ENCODE measurements around the gene TBC1D1. TPM values are rescaled to one million over a fixed set of nuclear protein-coding genes. Genes with fewer than 3 reads are reported as not detected.
A peak's percentile ranks its signal among the peaks of the same experiment; 100 is the strongest.

TBC1D1 gene
- total RNA-seq, 1 donor from 2014 or later, result 58.5 TPM

DNA sequence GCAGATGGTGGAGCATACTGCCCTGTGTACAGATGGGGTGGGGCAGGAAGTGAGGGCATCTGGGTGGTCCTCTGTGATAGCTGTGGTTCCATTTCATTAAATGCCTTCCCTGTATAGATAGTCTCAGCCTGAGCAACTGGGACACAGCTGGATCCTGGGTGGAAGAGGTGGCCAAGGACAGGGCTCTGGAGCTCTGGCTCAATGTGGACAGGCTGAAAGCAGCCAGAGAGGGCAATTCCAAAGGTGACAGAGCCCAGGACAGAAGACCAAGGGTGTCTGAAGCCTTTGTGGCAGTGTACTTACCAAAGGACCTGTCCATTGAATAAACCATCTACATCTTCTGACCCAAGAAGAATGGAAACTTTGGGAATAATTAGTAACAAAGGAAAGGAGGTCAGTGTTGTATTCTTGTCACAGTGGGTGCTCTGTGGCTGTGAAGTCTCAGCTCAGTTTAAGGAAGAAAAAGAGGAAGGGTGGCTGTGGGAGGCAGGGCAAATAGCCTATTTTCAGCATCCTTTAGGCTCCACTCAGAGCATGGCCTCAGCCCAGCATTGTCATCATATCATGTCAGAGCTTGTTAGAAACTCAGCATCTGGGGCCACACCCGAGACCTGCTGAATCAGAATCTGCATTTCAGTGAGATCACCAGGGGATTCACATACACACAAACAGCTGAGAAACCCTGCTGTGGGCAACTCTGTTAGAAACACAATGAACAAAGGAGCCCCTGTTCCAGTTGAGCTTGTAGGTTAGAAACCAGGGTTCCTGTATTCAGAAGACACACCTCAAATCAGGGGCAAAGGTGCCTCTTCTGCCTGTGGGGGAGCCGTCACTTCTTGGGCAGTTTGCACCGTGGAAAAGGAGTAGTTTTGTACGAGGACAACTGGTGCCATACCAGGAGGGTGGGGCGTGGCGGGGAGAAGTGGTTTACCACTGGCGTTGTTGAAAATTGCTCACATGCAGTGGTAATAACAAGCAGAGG is 237.9 kb downstream of the TBC1D1 start:
- H3K36me3 Mint-ChIP-seq (ENCODE audit: low read depth), result peaks cover 56% of the 10 kb centered on the region
- peak overlapping the region; percentile 84 for H3K27ac Mint-ChIP-seq
- peaks cover 61% of the 10 kb centered on the region for H3K4me1 Mint-ChIP-seq (ENCODE audit: low read depth)
- no peak overlapping the region for H3K4me3 Mint-ChIP-seq (ENCODE audit: low read depth)
- DNase-seq (ENCODE audit: low spot score), result peak; percentile 55
- intact Hi-C loops (cut with micrococcal nuclease), result no loop called here
- H3K9me3 Mint-ChIP-seq, result no peaks in the 10 kb centered on the region
- no peaks in the 10 kb centered on the region for H3K27me3 Mint-ChIP-seq (ENCODE audit: low read depth)

DNA sequence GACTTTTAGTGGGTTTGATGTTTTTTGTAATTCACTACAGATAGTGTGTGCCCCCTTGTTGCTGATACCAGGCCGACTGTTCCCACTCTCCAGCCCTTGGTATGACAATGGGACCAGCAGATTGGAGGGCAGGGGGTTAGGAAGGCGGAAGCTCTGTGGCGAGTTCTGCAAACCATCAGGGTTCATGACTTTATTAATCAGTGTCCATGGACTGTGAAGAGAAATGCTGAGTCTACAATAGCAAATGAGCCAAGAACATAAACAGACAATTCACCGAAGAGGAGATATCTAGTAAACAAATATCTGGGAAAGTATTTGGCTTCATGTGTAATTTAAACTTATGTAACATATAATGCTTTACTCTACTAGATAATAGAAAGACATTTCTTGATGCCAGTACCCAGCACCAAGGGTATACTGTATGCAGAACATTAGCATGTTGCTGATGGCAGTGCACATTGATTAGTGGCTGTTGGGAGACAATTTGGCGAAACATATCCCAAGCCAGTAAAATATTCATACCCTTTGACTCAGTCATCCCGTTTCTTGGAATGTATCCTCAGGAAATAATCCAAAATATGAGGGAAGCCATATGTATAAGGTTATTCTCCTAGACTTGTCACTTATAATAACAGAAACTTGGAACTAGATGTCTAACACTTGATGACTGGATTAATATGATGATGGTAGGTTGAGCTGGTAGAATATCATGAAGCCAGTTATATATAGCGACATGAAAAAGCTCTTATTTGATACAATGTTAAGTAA is 238.8 kb downstream of the TBC1D1 start:
- Mint-ChIP-seq H3K27ac (peak overlapping the region; percentile 84), H3K4me1 (ENCODE audit: low read depth) (peaks cover 62% of the 10 kb centered on the region), H3K4me3 (ENCODE audit: low read depth) (no peak overlapping the region), H3K36me3 (ENCODE audit: low read depth) (peaks cover 65% of the 10 kb centered on the region), H3K9me3 (no peaks in the 10 kb centered on the region), H3K27me3 (ENCODE audit: low read depth) (no peaks in the 10 kb centered on the region)
- intact Hi-C loops (cut with micrococcal nuclease), result loop anchor here (5.0 to 10.0 kb wide), 6 partner anchors 67 to 1805 kb away; partner anchors contain the start of genes PGM2 and TMEM156
- no peak for DNase-seq (ENCODE audit: low spot score)

DNA sequence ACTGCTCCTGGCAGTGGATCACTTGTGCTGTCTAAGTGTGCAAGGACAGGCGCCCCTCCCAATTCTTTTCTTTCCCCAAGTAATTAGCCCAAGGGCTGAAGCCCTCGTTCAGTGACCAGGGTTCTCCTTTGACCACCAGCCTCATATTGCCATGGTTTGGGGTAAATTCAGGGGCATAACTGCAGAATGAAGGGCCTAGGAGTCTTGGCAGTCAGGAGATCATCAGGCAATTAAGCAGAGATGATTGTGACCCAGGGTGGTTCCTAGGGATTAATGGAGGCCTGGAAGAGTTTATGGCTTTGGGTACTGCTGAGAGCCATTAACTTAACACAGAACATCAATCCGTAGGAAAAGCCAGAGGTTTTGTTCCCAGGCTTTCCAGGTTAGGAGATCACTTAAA is 240.0 kb downstream of the TBC1D1 start:
- DNase-seq (ENCODE audit: low spot score), result no peak
- Mint-ChIP-seq H3K27me3 (ENCODE audit: low read depth) (no peaks in the 10 kb centered on the region), H3K9me3 (no peaks in the 10 kb centered on the region), H3K27ac (peak overlapping the region; percentile 93), H3K36me3 (ENCODE audit: low read depth) (peaks cover 60% of the 10 kb centered on the region), H3K4me3 (ENCODE audit: low read depth) (no peak overlapping the region), H3K4me1 (ENCODE audit: low read depth) (peaks cover 60% of the 10 kb centered on the region)
- intact Hi-C loops (cut with micrococcal nuclease), result loop anchor here (1.0 to 10.0 kb wide), 10 partner anchors 46 to 1806 kb away; partner anchors contain the start of genes PGM2 and TMEM156

GRCh38 chr4:38131371-38132091 is 240.6 kb downstream of the TBC1D1 start:
- peaks cover 66% of the 10 kb centered on the region for H3K36me3 Mint-ChIP-seq (ENCODE audit: low read depth)

DNA sequence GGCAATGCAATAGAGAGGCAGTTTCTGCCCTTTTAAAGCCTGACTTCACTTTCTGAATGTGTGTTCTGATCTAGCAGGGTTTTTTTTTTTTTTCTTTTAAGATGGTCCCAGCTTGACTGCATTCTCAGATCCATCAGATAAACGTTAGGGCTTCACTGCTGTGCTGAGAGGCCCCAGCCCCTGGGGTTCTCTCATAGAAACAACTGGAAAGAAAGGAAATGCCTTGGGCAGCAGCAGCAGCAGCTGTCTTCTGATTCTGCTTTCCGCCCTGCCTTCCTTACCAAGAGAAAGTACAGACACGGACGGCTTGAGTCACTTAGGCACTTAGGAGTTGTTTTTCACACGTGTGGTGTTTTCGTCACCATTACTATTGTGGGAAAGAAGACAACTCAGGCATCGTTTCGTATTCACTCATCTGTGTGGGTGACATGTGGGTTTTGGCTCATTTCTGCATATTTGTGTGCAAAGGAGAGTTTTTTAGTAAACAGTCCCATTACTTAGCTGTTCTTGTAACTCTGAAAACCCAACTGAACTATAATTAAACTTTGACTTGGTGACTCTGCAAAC is 241.3 kb downstream of the TBC1D1 start:
- DNase-seq (ENCODE audit: low spot score), result peak; percentile 74
- Mint-ChIP-seq H3K27ac (peak overlapping the region; percentile 93), H3K4me1 (ENCODE audit: low read depth) (peaks cover 63% of the 10 kb centered on the region), H3K36me3 (ENCODE audit: low read depth) (peaks cover 70% of the 10 kb centered on the region), H3K4me3 (ENCODE audit: low read depth) (peak overlapping the region; percentile 2), H3K27me3 (ENCODE audit: low read depth) (no peaks in the 10 kb centered on the region), H3K9me3 (no peaks in the 10 kb centered on the region)
- intact Hi-C loops (cut with micrococcal nuclease), result loop anchor here (1.0 to 10.0 kb wide), 11 partner anchors 29 to 1807 kb away; partner anchors contain the start of genes PGM2 and TMEM156

More at GRCh38 chr4:38131371-38132091, 240.6 kb downstream of the TBC1D1 start:
- intact Hi-C loops (cut with micrococcal nuclease), result loop anchor here (1.0 to 10.0 kb wide), 15 partner anchors 30 to 1807 kb away; partner anchors contain the start of genes PGM2 and TMEM156
- H3K9me3 Mint-ChIP-seq, result no peaks in the 10 kb centered on the region
- no peaks in the 10 kb centered on the region for H3K27me3 Mint-ChIP-seq (ENCODE audit: low read depth)
- peak overlapping the region; percentile 61 for H3K4me3 Mint-ChIP-seq (ENCODE audit: low read depth)
- H3K4me1 Mint-ChIP-seq (ENCODE audit: low read depth), result peaks cover 63% of the 10 kb centered on the region
- peak overlapping the region; percentile 93 for H3K27ac Mint-ChIP-seq
- peak; percentile 73 for DNase-seq (ENCODE audit: low spot score)

DNA sequence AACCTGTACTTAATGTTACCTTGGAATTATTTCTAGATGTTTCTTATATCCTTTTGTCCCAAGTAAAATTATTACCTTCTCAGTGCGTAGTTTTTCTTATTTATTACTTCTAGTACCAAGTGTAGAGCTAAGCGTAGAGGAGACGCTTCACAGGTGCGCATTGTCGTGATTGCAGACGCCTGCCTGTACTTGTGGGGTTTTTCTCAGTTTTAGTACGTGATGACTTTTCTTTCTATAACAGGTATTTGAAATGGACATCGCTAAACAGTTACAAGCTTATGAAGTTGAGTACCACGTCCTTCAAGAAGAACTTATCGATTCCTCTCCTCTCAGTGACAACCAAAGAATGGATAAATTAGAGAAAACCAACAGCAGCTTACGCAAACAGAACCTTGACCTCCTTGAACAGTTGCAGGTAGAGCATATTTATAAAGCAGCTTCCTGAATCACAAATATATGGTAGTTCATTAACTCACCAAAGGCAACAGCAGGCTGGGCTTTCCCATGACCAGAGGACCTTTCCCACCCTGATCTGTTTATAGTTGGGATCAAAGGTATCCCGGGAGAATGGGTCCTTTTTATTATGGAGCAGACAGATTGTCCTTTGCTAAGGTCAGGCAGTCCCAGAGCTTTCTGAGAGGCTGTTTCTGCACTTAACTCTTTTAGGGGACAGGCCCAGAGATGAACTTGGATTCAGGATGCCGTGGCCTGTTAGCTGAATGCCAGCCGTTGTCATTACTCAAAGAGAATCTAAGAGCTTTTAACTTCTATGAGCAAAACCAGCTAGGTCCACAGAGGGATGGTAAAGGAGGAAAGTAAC is 242.2 kb downstream of the TBC1D1 start:
- no peak for DNase-seq (ENCODE audit: low spot score)
- Mint-ChIP-seq H3K9me3 (no peaks in the 10 kb centered on the region), H3K27ac (no peak overlapping the region), H3K4me3 (ENCODE audit: low read depth) (no peak overlapping the region), H3K27me3 (ENCODE audit: low read depth) (no peaks in the 10 kb centered on the region), H3K4me1 (ENCODE audit: low read depth) (peaks cover 59% of the 10 kb centered on the region), H3K36me3 (ENCODE audit: low read depth) (peaks cover 71% of the 10 kb centered on the region)
- intact Hi-C loops (cut with micrococcal nuclease), result loop anchor here (1.0 to 10.0 kb wide), 11 partner anchors 28 to 1808 kb away; partner anchors contain the start of genes PGM2 and TMEM156

- H3K27ac Mint-ChIP-seq, result no peak overlapping the region
- peaks cover 59% of the 10 kb centered on the region for H3K4me1 Mint-ChIP-seq (ENCODE audit: low read depth)
- no peaks in the 10 kb centered on the region for H3K9me3 Mint-ChIP-seq
- no peak overlapping the region for H3K4me3 Mint-ChIP-seq (ENCODE audit: low read depth)
- H3K27me3 Mint-ChIP-seq (ENCODE audit: low read depth), result no peaks in the 10 kb centered on the region
- H3K36me3 Mint-ChIP-seq (ENCODE audit: low read depth), result peaks cover 71% of the 10 kb centered on the region
- DNase-seq (ENCODE audit: low spot score), result no peak
- intact Hi-C loops (cut with micrococcal nuclease), result loop anchor here (5.0 to 10.0 kb wide), 6 partner anchors 72 to 1809 kb away; partner anchors contain the start of genes PGM2 and TMEM156
These were observed 243.0 kb downstream of the TBC1D1 start for GRCh38 chr4:38133711-38134480.

- no peak overlapping the region for H3K27ac Mint-ChIP-seq
- no peak overlapping the region for H3K4me3 Mint-ChIP-seq (ENCODE audit: low read depth)
- intact Hi-C loops (cut with micrococcal nuclease), result loop anchor here (10.0 kb wide), 3 partner anchors 320 to 1810 kb away; partner anchors contain the start of gene TMEM156
- H3K36me3 Mint-ChIP-seq (ENCODE audit: low read depth), result peaks cover 73% of the 10 kb centered on the region
- H3K27me3 Mint-ChIP-seq (ENCODE audit: low read depth), result no peaks in the 10 kb centered on the region
- H3K4me1 Mint-ChIP-seq (ENCODE audit: low read depth), result peaks cover 51% of the 10 kb centered on the region
- H3K9me3 Mint-ChIP-seq, result no peaks in the 10 kb centered on the region
- no peak for DNase-seq (ENCODE audit: low spot score)
These were observed 244.3 kb downstream of the TBC1D1 start for GRCh38 chr4:38135201-38135600.

DNA sequence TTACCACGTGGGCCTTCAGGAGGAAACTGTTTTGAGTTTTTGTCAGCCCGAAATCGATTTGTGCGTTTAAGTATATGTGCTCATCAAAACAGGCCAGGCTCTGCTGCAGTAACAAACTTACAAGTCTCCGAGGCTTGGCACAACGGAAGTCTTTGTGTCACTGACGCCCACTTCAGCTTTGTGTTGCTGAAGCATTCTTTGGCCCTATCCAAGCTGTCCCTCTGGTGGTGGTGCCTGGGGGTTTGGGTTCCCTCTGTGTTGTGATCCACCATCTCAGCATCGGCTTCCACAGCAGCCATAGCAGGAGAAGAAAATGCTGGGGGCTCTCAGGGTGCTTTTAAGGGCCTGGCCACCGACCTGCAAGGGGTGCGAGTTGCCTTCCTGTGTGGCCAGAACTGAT is 245.7 kb downstream of the TBC1D1 start:
- peaks cover 38% of the 10 kb centered on the region for H3K4me1 Mint-ChIP-seq (ENCODE audit: low read depth)
- intact Hi-C loops (cut with micrococcal nuclease), result loop anchor here (10.0 kb wide), 3 partner anchors 318 to 1812 kb away; partner anchors contain the start of gene TMEM156
- DNase-seq (ENCODE audit: low spot score), result no peak
- H3K4me3 Mint-ChIP-seq (ENCODE audit: low read depth), result no peak overlapping the region
- peaks cover 74% of the 10 kb centered on the region for H3K36me3 Mint-ChIP-seq (ENCODE audit: low read depth)
- H3K27ac Mint-ChIP-seq, result no peak overlapping the region
- H3K9me3 Mint-ChIP-seq, result no peaks in the 10 kb centered on the region
- no peaks in the 10 kb centered on the region for H3K27me3 Mint-ChIP-seq (ENCODE audit: low read depth)

DNA sequence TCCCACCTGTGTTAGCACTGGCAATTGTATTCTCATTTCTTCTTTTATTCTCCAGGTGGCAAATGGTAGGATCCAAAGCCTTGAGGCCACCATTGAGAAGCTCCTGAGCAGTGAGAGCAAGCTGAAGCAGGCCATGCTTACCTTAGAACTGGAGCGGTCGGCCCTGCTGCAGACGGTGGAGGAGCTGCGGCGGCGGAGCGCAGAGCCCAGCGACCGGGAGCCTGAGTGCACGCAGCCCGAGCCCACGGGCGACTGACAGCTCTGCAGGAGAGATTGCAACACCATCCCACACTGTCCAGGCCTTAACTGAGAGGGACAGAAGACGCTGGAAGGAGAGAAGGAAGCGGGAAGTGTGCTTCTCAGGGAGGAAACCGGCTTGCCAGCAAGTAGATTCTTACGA is 246.2 kb downstream of the TBC1D1 start:
- peaks cover 74% of the 10 kb centered on the region for H3K36me3 Mint-ChIP-seq (ENCODE audit: low read depth)
- H3K9me3 Mint-ChIP-seq, result no peaks in the 10 kb centered on the region
- DNase-seq (ENCODE audit: low spot score), result no peak
- no peak overlapping the region for H3K27ac Mint-ChIP-seq
- no peak overlapping the region for H3K4me3 Mint-ChIP-seq (ENCODE audit: low read depth)
- no peaks in the 10 kb centered on the region for H3K27me3 Mint-ChIP-seq (ENCODE audit: low read depth)
- intact Hi-C loops (cut with micrococcal nuclease), result loop anchor here (10.0 kb wide), 3 partner anchors 318 to 1812 kb away; partner anchors contain the start of gene TMEM156
- H3K4me1 Mint-ChIP-seq (ENCODE audit: low read depth), result peaks cover 33% of the 10 kb centered on the region
